GM12878 (cell line): ENCODE measurements around the gene GRXCR1. TPM values are rescaled to one million over a fixed set of nuclear protein-coding genes. Genes with fewer than 3 reads are reported as not detected.
A peak's percentile ranks its signal among the peaks of the same experiment; 100 is the strongest.

Source experiments
- ATAC-seq: fragments of 200-7000 bp; cut with Tn5 transposase; 3 replicates; pipeline ENCODE4 v1.9.1; 2020; ENCODE audit warnings: mild to moderate bottlenecking, moderate library complexity
- BruUV-seq: library from RNA; stranded (reverse); fragments of 400-500 nt; replicated peaks from 2 replicates; lab custom pipeline; 2021; lab: Mats Ljungman, UMichigan
- CTCF ChIA-PET: fragments of 300-600 bp; sonication (Branson Sonifier 250); formaldehyde crosslinking; extraction: SDS; loops from one replicate; lab custom pipeline; 2021; ENCODE audit warnings: inconsistent platforms; lab: Yijun Ruan, JAX
- POLR2A ChIA-PET: fragments of 350-600 bp; formaldehyde crosslinking; extraction: SDS; loops from one replicate; lab custom pipeline; 2021; ENCODE audit warnings: inconsistent platforms; lab: Charles Lee
- RAD21 ChIA-PET: fragments of 300-600 bp; sonication (Branson Sonifier 250); formaldehyde crosslinking; loops from one replicate; lab custom pipeline; 2023; ENCODE audit warnings: antibody characterized with exemption; ENCODE audit not compliant: unreplicated experiment; lab: Charles Lee
- SMC1A ChIA-PET: fragments of 300-600 bp; sonication (Branson Sonifier 250); formaldehyde crosslinking; loops from one replicate; lab custom pipeline; 2023; ENCODE audit not compliant: unreplicated experiment, uncharacterized antibody; lab: Charles Lee
- DNase-seq: peaks from one replicate; pipeline ENCODE4 v3.0.0-alpha.2; 2011; ENCODE audit warnings: low read depth, low spot score
- FAIRE-seq: peaks from 3 replicates; lab custom pipeline; 2011; peaks lifted over from hg19 to GRCh38; lab: Jason Lieb, UNC
- H2AFZ ChIP-seq: 2 replicates; pipeline ENCODE4 v1.6.0; 2011; ENCODE audit warnings: low read depth, low read length, control low read depth; ENCODE audit not compliant: control insufficient read depth
- H3K27ac ChIP-seq: 2 replicates; pipeline ENCODE4 v1.5.1; 2011; ENCODE audit warnings: control low read depth; ENCODE audit not compliant: control insufficient read depth, insufficient read depth
- H3K27me3 ChIP-seq, 2 experiments: replicated peaks in 1 of 2; 2 replicates each; pipeline versions ENCODE4 v1.6.0 to v1.6.1; 2011; ENCODE audit warnings: low read length in 1 of 2; ENCODE audit not compliant: control insufficient read depth in 2 of 2, insufficient read depth in 2 of 2
- H3K36me3 ChIP-seq, 2 experiments: 2 replicates each; pipeline ENCODE4 v1.5.1; 2011; ENCODE audit warnings: low read length in 1 of 2; ENCODE audit not compliant: control insufficient read depth in 2 of 2, insufficient read depth in 2 of 2
- H3K4me1 ChIP-seq: 2 replicates; pipeline ENCODE4 v1.6.1; 2011; ENCODE audit warnings: mild to moderate bottlenecking, low read length, moderate library complexity, mixed read lengths; ENCODE audit not compliant: control insufficient read depth, insufficient read depth
- H3K4me2 ChIP-seq: 2 replicates; pipeline ENCODE4 v1.6.0; 2011; ENCODE audit warnings: control low read depth; ENCODE audit not compliant: control insufficient read depth, insufficient read depth
- H3K4me3 ChIP-seq: fragments of 200-600 bp; sonication (generic); 2 replicates; pipeline ENCODE4 v1.5.1; 2016
- H3K79me2 ChIP-seq: 2 replicates; pipeline ENCODE4 v1.6.0; 2011; ENCODE audit warnings: low read length; ENCODE audit not compliant: control insufficient read depth, insufficient read depth
- H3K9ac ChIP-seq: 2 replicates; pipeline ENCODE4 v1.8.0; 2011; ENCODE audit warnings: low read length, control low read depth, mixed read lengths; ENCODE audit not compliant: control insufficient read depth, insufficient read depth
- H3K9me3 ChIP-seq: replicated peaks from 3 replicates; pipeline ENCODE4 v1.5.1; 2011; ENCODE audit warnings: mild to moderate bottlenecking, low read length; ENCODE audit not compliant: control insufficient read depth, insufficient read depth
- H4K20me1 ChIP-seq: 2 replicates; pipeline ENCODE4 v1.6.0; 2011; ENCODE audit not compliant: control insufficient read depth, insufficient read depth
- CTCF ChIP-seq, 3 experiments: IDR thresholded peaks in 2 of 3; conservative IDR thresholded peaks in 1 of 3; 2 replicates each; pipeline ENCODE4 v1.5.1; 2011; ENCODE audit warnings: low read depth in 3 of 3, low read length in 3 of 3, mild to moderate bottlenecking in 3 of 3, control low read depth in 2 of 3, moderate library complexity in 2 of 3, inconsistent platforms in 1 of 3, mixed read lengths in 1 of 3; ENCODE audit not compliant: control insufficient read depth in 2 of 3, insufficient read depth in 1 of 3; ENCODE audit errors: extremely low read depth in 1 of 3
- MXI1 ChIP-seq: fragments of 150-350 bp; IDR thresholded peaks from 2 replicates; pipeline ENCODE4 v1.6.1; 2011; ENCODE audit warnings: low read depth, mild to moderate bottlenecking, inconsistent platforms, low read length, improper control_type of control experiment
- MYB ChIP-seq: fragments of 150-350 bp; IDR thresholded peaks from 2 replicates; pipeline ENCODE4 v1.6.1; 2014; ENCODE audit warnings: mild to moderate bottlenecking, low read depth, low read length, borderline replicate concordance
- NR2C1 ChIP-seq: fragments of 450-650 bp; IDR thresholded peaks from 2 replicates; pipeline ENCODE4 v1.6.1; 2017; ENCODE audit warnings: antibody characterized with exemption, mild to moderate bottlenecking, moderate library complexity
- NRF1 ChIP-seq: conservative IDR thresholded peaks from 2 replicates; pipeline ENCODE4 v1.6.1; 2011; ENCODE audit warnings: mild to moderate bottlenecking, low read depth, low read length, improper control_type of control experiment
- RAD21 ChIP-seq: IDR thresholded peaks from 2 replicates; pipeline ENCODE4 v1.6.1; 2011; ENCODE audit warnings: mild to moderate bottlenecking, low read depth, low read length, moderate library complexity; ENCODE audit not compliant: insufficient read depth
- RUNX3 ChIP-seq: IDR thresholded peaks from 2 replicates; pipeline ENCODE4 v1.6.1; 2012; ENCODE audit warnings: low read length, inconsistent platforms
- SMAD5 ChIP-seq: IDR thresholded peaks from 2 replicates; pipeline ENCODE4 v1.6.1; 2016; ENCODE audit warnings: antibody characterized with exemption, low read depth
- SMC3 ChIP-seq: IDR thresholded peaks from 2 replicates; pipeline ENCODE4 v1.6.1; 2011; ENCODE audit warnings: low read length, improper control_type of control experiment, borderline replicate concordance
- ZBED1 ChIP-seq: IDR thresholded peaks from 2 replicates; pipeline ENCODE4 v1.6.1; 2016; ENCODE audit warnings: borderline replicate concordance
- ZNF207 ChIP-seq: fragments of 450-650 bp; IDR thresholded peaks from 2 replicates; pipeline ENCODE4 v1.6.1; 2014; ENCODE audit warnings: antibody characterized with exemption, mild to moderate bottlenecking, borderline replicate concordance
- WGBS: methylation state at CpG from one replicate; pipeline ENCODE4 v1.1.6; 2016; ENCODE audit warnings: low lambda C conversion rate; ENCODE audit not compliant: insufficient replicate concordance, insufficient coverage; ENCODE audit errors: missing lambda C conversion rate; 5-methylcytosine and 5-hydroxymethylcytosine counted together
- in situ Hi-C: fragments of 300-500 bp; cut with MboI; formaldehyde crosslinking; loops from 9 replicates; pipeline ENCODE4 v1.14.3; 2018; ENCODE audit warnings: mixed read lengths
- intact Hi-C: fragments of 100-400 bp; cut with micrococcal nuclease; formaldehyde crosslinking; loops from one replicate; pipeline ENCODE4 v1.14.2; 2022; ENCODE audit not compliant: unreplicated experiment
- polyA plus RNA-seq, 11 experiments: library from polyadenylated mRNA; depleted of rRNA in 4 of 11; unstranded in 6 of 11; stranded (reverse) in 5 of 11; fragments of >200 nt; fragmentation: Nextera tagmentation in 4 of 11; fragmentation: Illumina TruSeq in 1 of 11; extraction: Ambion mirVana in 4 of 11; extraction: Trizol in 1 of 11; gene quantifications; 1 replicate in 1 of 11; 2 replicates in 10 of 11; pipeline versions ENCODE4 v1.2.1 to v1.2.3, GENCODE V29; 2011 to 2016; ENCODE audit warnings: inconsistent platforms in 2 of 11, missing spikeins in 2 of 11, low read depth in 1 of 11
- total RNA-seq, 4 experiments: library from RNA; depleted of rRNA in 3 of 4; stranded (reverse); fragments of >200 nt in 3 of 4; fragmentation: Illumina TruSeq in 1 of 4; extraction: Trizol in 1 of 4; gene quantifications; 2 replicates each; pipeline versions ENCODE4 v1.2.1 to v1.2.3, GENCODE V29; 2013 to 2021
- TF ChIP-seq, protein P1 (sequence below): fragments of 450-650 bp; IDR thresholded peaks from 2 replicates; pipeline ENCODE4 v1.6.1; 2016; ENCODE audit warnings: mild to moderate bottlenecking
- TF ChIP-seq, protein P2 (sequence below): IDR thresholded peaks from 2 replicates; pipeline ENCODE4 v1.6.1; 2011; ENCODE audit warnings: borderline replicate concordance, low read depth, mild to moderate bottlenecking, moderate library complexity, low read length; ENCODE audit not compliant: insufficient read depth, poor library complexity, severe bottlenecking

GRXCR1 gene
- total and polyA plus RNA-seq, 10 of the 15 experiments (the other 5 are each of a cell fraction or from before 2014, with no cell fraction given), result not detected

GRCh38 chr4:42995343-42995944 lies 102.9 kb downstream of the GRXCR1 start:
- POLR2A ChIA-PET, result no interaction called here
- no peaks in the 10 kb centered on the region for H3K9me3 ChIP-seq
- TF ChIP-seq ZBED1 (no peak), MXI1 (no peak), NR2C1 (no peak), RUNX3 (peak; percentile 35; the same call in 1 of the 2 replicates), CTCF (IDR thresholded peaks at IDR 0.05 in 2 of 3, conservative IDR thresholded peaks at IDR 0.05 in 1 of 3; ENCODE audit: control insufficient read depth in 2 of 3, extremely low read depth in 1 of 3, insufficient read depth in 1 of 3, low read depth in 3 of 3, low read length in 3 of 3) (peak; percentile 68 to 73 (median 69)), SMC3 (peak; percentile 42; the same call in 1 of the 2 replicates), ZNF207 (no peak), MYB (no peak), SMAD5 (no peak), RAD21 (peak; percentile 81), NRF1 (no peak)
- TF ChIP-seq, protein P1, sequence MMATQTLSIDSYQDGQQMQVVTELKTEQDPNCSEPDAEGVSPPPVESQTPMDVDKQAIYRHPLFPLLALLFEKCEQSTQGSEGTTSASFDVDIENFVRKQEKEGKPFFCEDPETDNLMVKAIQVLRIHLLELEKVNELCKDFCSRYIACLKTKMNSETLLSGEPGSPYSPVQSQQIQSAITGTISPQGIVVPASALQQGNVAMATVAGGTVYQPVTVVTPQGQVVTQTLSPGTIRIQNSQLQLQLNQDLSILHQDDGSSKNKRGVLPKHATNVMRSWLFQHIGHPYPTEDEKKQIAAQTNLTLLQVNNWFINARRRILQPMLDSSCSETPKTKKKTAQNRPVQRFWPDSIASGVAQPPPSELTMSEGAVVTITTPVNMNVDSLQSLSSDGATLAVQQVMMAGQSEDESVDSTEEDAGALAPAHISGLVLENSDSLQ, result 0 out of 2 replicates have a peak, but pooled peaks have one; percentile 23
- TF ChIP-seq, protein P2, sequence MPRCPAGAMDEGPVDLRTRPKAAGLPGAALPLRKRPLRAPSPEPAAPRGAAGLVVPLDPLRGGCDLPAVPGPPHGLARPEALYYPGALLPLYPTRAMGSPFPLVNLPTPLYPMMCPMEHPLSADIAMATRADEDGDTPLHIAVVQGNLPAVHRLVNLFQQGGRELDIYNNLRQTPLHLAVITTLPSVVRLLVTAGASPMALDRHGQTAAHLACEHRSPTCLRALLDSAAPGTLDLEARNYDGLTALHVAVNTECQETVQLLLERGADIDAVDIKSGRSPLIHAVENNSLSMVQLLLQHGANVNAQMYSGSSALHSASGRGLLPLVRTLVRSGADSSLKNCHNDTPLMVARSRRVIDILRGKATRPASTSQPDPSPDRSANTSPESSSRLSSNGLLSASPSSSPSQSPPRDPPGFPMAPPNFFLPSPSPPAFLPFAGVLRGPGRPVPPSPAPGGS, result no peak
- TF ChIP-seq, all 136 proteins: peak for 5
- intact Hi-C loops, result loop anchor here (1.0 to 10.0 kb wide), 3 partner anchors 477 to 1634 kb away; no protein-coding TSS in a partner anchor
- Histone ChIP-seq H3K4me2 (no peak overlapping the region), H3K9ac (no peak overlapping the region), H4K20me1 (no peaks in the 10 kb centered on the region), H3K79me2 (no peaks in the 10 kb centered on the region), H3K4me1 (no peaks in the 10 kb centered on the region), H3K27me3 (no peaks in the 10 kb centered on the region), H3K27ac (no peak overlapping the region), H2AFZ (no peak overlapping the region), H3K4me3 (no peak overlapping the region), H3K36me3 (no peaks in the 10 kb centered on the region)
- ATAC-seq, result peak; percentile 84
- FAIRE-seq, result peak; percentile 75
- 28% methylated on average over 6 of the region's 6 CpGs for WGBS
- RAD21 ChIA-PET, result no interaction called here
- no TSS peak for BruUV-seq
- SMC1A ChIA-PET, result interaction anchor here (1.0 kb wide), 1 partner anchor 136 kb away, joined by 3 read pairs; no protein-coding TSS in a partner anchor
- in situ Hi-C loops, result no loop called here
- no peak for DNase-seq
- CTCF ChIA-PET, result interaction anchor here (0.8 to 1.0 kb wide), 5 partner anchors 14 to 1634 kb away, joined by 3 to 4 read pairs (median 4); no protein-coding TSS in a partner anchor
